ENCODE data around the gene DRC7.

The DRC7 gene

GRCh38 chr16:57676553-57677085 is 18.0 kb upstream of the DRC7 start:
- DNase-seq (ENCODE audit: extremely low read depth in 1 of 2, low read depth in 1 of 2) = no peak

DNA sequence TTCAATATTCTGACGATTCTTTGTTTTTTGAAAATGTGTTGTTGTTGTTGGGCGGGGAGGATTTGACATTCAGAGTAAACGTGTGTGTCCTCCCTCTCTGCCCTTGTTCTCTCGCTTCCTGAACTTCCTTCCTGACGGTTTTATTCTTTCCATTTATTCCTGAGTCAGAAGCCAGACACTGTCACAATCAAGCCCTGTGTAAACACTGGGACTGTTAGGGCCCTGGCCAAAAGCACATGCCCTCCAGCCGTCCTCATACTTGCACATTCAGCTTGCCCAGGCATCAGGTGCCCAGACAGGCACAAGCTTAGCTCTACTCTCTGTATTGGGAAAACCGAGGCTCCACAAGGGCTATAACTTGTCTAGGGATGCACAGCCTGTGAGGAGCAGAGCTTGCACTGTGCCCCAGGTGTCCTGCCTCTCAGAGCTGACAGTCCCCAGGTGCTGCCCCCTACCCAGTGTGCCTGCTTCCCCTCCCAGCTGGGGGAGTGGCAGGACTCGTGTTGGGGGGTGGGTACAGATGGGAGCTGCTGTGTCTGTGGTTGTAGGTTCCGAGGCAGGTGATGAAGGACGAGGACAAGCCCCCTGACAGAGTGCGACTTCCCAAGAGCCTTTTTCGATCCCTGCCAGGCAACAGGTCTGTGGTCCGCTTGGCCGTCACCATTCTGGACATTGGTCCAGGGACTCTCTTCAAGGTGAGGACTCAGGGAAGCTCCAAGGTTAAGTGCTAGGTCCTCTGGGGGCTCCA is 16.8 kb upstream of the DRC7 start:
- DNase-seq (ENCODE audit: extremely low read depth in 1 of 2, low read depth in 1 of 2) = no peak

DNA sequence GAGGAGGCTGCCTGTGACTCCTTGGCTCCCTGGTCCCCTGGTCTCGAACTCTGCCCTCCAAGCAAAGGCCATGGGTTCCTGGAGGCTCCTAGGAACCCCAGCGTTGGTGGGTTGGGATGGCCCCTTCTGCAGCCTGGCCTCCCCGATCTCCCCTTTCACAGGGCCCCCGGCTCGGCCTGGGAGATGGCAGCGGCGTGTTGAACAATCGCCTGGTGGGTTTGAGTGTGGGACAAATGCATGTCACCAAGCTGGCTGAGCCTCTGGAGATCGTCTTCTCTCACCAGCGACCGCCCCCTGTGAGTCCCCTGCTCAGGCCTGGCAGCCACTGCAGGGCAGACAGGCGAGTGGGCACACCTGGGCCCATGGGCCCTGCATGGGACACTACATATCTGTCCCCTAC is 15.6 kb upstream of the DRC7 start:
- DNase-seq (ENCODE audit: extremely low read depth in 1 of 2, low read depth in 1 of 2) = no peak

GRCh38 chr16:57679767-57680482 is 14.7 kb upstream of the DRC7 start:
- no peak for DNase-seq (ENCODE audit: extremely low read depth in 1 of 2, low read depth in 1 of 2)

DNA sequence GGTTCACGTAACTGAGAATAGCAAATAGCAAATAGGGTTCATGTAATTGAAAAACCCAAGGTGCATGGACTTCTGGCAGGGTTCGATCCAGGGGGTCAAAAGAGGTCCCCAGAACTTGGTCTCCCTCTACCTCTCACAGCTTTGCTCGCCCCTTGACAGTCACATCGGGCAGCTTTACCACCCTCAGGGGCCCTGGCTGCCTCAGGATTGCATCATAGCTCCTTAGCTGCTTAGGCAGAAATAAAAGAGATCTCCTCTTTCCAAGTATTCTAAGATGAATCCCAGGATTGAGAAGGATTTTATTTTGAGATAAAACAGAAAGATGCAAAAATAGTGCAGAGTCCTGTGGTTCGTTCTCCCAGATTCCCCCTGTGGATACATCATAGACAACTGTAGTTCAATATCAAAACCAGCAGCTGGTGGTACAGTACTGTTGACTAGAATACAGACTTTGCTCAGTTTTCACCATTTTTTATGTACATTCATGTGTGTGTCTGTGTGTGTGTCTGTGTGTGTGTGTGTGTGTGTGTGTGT is 13.7 kb upstream of the DRC7 start:
- no peak for DNase-seq (ENCODE audit: extremely low read depth in 1 of 2, low read depth in 1 of 2)

DNA sequence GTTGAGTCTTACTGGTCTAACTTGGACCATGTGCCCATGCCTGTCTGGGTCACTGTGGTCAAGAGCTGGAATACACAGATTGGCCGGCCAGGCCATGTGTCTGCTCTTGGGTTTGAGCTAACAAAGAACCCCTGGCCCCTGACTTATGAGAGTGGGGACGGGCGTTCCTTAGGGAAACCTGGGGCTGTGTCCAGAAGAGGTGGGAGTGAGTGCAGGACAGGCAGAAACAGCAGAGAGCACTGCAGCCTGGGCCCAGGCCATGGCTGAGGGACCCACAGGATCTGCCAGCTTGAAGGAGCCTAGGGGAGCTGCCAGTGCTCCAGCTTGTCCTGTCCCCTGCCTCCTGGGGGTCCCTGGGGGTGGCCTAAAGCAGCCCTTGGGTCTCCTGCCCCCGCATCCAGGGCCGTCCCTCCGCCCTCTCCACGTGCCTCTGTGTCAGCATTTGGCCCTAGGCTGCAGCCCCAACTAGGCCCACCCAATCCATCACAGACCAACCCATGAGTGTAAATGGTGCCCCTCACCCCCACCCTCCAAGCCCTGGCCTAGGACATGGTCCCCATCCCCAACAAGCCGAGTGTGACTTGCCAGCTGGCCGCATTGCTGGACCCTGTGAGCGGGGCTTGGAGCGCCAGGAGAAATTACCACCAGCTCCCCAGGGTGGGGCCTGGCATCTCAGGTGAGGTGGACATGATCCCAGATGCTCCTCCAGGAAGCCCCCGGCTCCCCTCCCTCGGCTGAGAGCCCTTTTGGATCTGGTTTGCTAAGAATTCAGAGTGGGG is 12.5 kb upstream of the DRC7 start:
- DNase-seq (ENCODE audit: extremely low read depth in 1 of 2, low read depth in 1 of 2) = no peak

- no peak for DNase-seq (ENCODE audit: extremely low read depth in 1 of 2, low read depth in 1 of 2)
Observed at GRCh38 chr16:57682809-57683635, 11.6 kb upstream of the DRC7 start.

DNA sequence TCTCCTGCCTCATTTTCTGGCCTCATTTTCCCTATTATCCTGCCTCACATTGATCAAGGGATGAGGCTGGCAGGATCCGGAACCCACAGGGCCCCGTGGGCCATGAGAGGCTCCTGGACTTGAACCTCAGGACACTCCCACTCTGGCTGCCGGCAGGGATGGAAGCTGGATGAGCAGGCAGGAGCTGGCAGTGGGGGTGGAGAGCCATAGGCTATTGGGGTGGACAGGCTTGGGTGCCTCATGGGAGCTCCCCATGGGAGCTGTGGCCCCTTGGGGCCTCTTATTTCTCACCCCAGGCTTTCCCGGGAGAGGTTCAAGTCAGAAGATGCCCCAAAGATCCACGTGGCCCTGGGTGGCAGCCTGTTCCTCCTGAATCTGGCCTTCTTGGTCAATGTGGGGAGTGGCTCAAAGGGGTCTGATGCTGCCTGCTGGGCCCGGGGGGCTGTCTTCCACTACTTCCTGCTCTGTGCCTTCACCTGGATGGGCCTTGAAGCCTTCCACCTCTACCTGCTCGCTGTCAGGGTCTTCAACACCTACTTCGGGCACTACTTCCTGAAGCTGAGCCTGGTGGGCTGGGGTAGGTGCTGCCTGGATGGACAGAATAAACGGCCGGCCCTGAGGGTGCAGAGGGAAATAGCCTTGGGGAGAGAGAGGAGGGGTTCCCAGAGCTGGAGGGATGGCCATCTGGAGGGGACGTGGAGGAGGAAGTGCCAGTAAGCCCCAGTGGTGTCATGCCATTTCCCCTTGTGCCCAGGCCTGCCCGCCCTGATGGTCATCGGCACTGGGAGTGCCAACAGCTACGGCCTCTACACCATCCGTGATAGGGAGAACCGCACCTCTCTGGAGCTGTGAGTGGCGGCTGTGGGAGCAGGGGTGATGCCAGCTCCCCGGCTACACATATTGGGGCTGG is 10.7 kb upstream of the DRC7 start:
- DNase-seq (ENCODE audit: extremely low read depth in 1 of 2, low read depth in 1 of 2) = no peak

GRCh38 chr16:57684626-57685358 is 9.8 kb upstream of the DRC7 start:
- no peak for DNase-seq (ENCODE audit: extremely low read depth in 1 of 2, low read depth in 1 of 2)

- DNase-seq (ENCODE audit: extremely low read depth in 1 of 2, low read depth in 1 of 2) = no peak
Observed at GRCh38 chr16:57685633-57686032, 9.0 kb upstream of the DRC7 start.

- no peak for DNase-seq (ENCODE audit: extremely low read depth in 1 of 2, low read depth in 1 of 2)
Observed at GRCh38 chr16:57686577-57686976, 8.0 kb upstream of the DRC7 start.

DNA sequence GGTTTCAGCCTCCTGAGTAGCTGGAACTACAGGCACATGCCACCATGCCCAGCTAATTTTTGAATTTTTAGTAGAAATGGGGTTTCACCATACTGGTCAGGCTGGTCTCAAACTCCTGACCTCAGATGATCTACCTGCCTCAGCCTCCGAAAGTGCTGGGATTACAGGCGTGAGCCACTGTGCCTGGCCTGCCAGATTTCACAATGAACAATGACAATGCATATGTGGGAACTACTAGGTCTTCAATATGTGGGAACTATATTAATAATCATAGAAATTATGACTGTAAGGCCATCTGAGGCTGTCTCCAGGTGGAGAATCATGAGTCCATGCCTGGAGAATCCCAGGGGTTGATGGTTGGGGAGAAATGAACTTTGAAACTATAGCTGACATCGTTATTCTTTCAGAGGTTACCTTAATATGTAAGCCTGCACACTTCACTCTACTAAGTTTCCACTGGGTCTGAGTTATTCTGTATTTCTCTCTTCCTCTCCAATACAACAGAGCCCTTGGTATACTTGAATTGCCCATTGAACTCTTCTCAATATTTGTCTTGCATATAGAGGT is 7.2 kb upstream of the DRC7 start:
- DNase-seq (ENCODE audit: extremely low read depth in 1 of 2, low read depth in 1 of 2) = no peak

DNA sequence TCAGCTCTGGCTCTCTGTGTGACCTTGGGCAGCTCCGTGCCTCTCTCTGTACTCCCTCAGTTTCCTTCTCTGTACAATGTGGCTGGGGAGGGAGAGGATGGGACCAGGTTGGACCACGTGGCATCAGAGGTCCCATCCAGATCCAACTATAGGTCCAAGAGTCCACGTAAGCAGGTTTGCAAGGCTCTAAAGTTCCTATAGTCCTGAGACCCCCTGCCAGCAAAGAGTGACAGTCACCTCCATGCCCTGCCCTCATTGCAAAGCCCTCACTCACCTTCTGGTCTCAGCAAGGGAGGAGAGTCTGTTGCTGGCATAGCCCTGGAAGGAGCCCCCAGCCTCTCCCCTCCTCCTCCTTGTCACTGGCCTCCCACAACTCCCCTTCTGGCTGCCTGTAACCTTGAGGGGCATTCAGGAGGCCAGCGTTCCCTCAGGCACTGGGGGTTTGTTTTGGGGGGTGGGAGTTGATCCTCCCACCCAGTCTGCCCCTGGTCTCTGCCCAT is 6.1 kb upstream of the DRC7 start:
- no peak for DNase-seq (ENCODE audit: extremely low read depth in 1 of 2, low read depth in 1 of 2)

DNA sequence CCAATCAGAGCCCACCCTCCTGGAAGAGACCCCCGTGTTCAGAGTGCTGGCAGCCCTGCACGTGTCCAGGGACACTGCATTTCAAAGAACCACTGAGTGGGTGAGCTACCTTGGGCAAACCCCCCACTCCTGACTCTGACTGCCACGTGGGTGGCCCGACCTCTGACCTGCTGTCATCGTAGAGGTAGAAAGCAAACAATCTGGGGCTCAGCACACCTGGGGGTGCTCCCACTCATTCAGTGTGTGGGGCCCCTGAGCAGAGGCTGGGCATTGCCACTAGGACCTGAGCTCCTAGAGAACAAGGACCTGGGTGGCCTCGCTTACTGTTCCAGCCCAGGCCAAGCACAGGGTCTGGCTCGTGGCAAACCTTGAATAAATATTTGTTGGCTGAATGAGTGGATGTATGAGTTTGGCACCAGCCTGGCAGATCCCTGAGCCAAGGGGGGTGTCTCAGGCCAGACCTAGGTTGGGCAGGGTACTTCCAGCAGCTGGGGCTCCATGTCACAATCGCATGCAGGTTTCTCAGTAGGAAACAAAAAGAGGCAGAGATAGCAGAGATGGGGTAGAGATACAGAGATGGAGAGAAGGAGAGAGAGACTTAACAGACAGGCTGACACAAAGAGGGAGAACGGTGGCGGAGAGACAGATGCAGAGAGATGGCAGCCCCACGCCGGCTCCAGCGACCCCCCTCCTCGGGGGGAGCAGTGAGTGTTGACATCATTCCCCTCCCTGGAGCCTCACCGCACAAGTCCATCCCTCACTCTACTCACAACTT is 5.4 kb upstream of the DRC7 start:
- no peak for DNase-seq (ENCODE audit: extremely low read depth in 1 of 2, low read depth in 1 of 2)

DNA sequence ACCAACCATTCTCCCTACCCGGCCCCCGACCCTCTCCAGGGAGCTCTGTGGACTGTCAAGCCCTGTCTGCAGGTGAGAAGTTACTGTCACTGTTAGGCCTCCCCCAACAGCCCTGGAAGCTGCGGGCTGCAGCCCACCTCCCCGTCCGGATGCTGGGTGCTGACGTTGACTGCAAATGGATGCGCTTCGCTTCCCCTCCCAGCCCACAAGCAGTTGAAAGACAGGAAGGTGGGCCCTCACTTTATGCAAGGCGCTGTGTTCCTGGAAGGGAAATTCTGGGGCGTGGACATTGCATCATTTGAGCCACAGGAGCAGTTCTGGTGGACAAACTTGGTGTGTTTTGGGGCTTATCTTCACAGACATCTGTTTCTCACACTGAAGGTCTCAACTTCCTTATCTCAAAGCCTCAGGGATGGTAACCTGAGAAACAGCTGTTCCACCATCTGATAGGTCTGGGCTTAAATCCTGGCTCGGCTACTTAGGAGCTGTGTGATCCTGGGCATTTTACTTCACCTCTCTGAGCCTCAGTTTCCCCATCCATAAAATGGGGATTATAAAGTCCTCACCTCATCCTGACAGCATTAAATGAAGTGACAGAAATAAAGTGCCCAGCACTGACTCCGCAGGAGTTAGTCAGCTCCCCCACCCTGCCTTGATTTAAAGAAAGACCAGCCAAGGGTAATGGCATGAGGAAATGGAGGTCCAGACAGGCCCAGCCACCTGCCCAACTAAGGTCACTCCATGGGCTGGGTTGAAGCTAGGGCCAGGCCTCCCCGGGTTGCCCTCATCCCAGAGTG is 4.6 kb upstream of the DRC7 start:
- DNase-seq (ENCODE audit: extremely low read depth in 1 of 2, low read depth in 1 of 2) = peak in 1 of 2 donors; percentile 23

- DNase-seq (ENCODE audit: extremely low read depth in 1 of 2, low read depth in 1 of 2) = no peak
Observed at GRCh38 chr16:57690782-57691471, 3.7 kb upstream of the DRC7 start.

Data from activated CD8-positive, alpha-beta memory T cell treated with anti-CD3 and anti-CD28 coated beads for 1 hour (primary cell).